IgD-negative memory B cell (primary cell): ENCODE data around the gene GNL2. TPM values are rescaled to one million over a fixed set of nuclear protein-coding genes. Genes with fewer than 3 reads are reported as not detected.
A peak's percentile ranks its signal among the peaks of the same experiment; 100 is the strongest.

Source experiments
- H3K27ac Mint-ChIP-seq, 3 donors: one replicate each; pipeline ENCODE4 v1.8.0; 2020 to 2022; ENCODE audit warnings: mild to moderate bottlenecking in 3 of 3, mixed read lengths in 3 of 3, moderate library complexity in 1 of 3
- H3K27me3 Mint-ChIP-seq: one replicate; pipeline ENCODE4 v1.8.0; 2021; ENCODE audit warnings: mixed read lengths
- H3K36me3 Mint-ChIP-seq: one replicate; pipeline ENCODE4 v1.8.0; 2020; ENCODE audit warnings: mild to moderate bottlenecking, mixed read lengths
- H3K4me1 Mint-ChIP-seq, 3 donors: one replicate each; pipeline ENCODE4 v1.8.0; 2020 to 2022; ENCODE audit warnings: mixed read lengths in 3 of 3, mild to moderate bottlenecking in 1 of 3
- H3K4me3 Mint-ChIP-seq, 4 donors: one replicate each; pipeline ENCODE4 v1.8.0; 2020 to 2022; ENCODE audit warnings: mild to moderate bottlenecking in 4 of 4, mixed read lengths in 4 of 4, moderate library complexity in 3 of 4
- H3K9me3 Mint-ChIP-seq, 3 donors: one replicate each; pipeline ENCODE4 v1.8.0; 2020 to 2021; ENCODE audit warnings: mixed read lengths in 3 of 3, mild to moderate bottlenecking in 1 of 3
- polyA plus RNA-seq: library from polyadenylated mRNA; unstranded; fragments of 300-500 nt; fragmentation: Illumina TruSeq; gene quantifications from one replicate; pipeline ENCODE4 v1.2.3, GENCODE V29; 2021

Gene GNL2
- 64.4 TPM for polyA plus RNA-seq

DNA sequence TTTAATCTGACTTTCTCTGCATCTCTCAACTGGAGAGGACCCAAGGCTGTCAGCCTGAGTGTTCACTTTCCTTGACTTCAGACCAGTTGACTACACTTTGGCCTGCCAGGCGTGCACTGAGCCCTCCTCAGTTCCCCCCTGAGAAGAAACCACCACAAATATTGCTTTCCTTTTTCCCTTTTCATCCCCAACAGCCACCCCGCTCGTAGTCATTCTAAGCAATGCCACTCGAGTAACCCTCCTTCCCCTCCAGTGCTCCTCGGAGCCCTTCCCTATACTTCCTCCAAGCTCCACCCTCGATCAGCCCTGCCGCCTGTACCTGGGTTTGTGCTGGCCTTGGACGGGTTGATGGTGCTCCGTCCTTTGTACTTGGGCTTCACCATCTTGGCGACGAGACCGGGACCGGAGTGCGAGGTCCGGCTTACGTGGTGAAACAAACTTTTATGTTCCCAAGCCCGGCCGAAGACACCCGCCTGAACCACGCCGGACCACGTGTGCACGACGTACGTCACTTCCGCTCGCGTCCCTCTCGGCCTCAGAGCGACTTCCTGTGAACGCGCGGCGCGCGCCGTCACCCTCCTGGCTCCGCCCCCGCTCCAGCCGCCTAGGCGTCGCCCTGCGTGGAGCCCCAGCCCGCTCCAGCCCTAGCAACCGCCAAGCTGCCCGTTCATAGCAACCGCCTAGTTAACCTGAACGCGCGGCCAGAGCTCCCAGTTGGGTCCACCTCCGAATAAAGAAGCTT, at the start of gene GNL2:
Gene GNL2 (minus strand): TSS at position 498 of the 742 bp plus-strand sequence. CDS start 115 bp downstream, at position 383.
- Mint-ChIP-seq H3K27me3 (no peaks in the 10 kb centered on the region), H3K9me3 (no peaks in the 10 kb centered on the region), H3K27ac (peak within 1 kb of the TSS; percentile 93 to 99 (median 99)), H3K36me3 (peaks cover 2% of the 10 kb centered on the region), H3K4me3 (peak within 1 kb of the TSS; percentile 95 to 100 (median 100)), H3K4me1 (peaks cover 14 to 22% (median 22%) of the 10 kb centered on the region in 3 donors)

DNA sequence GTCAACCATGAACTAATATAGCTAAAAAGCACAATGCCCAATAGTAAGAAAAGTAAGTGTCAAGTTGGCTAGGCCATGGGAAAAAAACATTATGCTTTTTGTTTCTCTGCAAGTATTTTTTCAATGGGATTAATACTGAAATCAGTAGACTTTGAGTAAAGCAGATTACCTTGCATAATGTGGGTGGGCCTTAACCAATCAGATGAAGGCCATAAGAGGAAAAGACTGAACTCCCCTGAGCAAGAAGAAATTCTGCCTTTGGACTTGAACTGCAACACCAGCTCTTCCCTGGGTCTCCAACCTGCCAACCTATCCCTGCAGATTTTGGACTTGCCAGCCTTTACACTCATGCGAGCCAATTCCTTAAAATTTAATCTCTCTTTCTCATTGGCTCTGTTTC, 45.3 kb upstream of the GNL2 start:
- Mint-ChIP-seq H3K36me3 (no peaks in the 10 kb centered on the region), H3K9me3 (no peaks in the 10 kb centered on the region), H3K4me3 (no peak overlapping the region), H3K4me1 (peaks cover 0 to 3% (median 0%) of the 10 kb centered on the region in 3 donors), H3K27me3 (peaks cover 30% of the 10 kb centered on the region), H3K27ac (no peak overlapping the region)

DNA sequence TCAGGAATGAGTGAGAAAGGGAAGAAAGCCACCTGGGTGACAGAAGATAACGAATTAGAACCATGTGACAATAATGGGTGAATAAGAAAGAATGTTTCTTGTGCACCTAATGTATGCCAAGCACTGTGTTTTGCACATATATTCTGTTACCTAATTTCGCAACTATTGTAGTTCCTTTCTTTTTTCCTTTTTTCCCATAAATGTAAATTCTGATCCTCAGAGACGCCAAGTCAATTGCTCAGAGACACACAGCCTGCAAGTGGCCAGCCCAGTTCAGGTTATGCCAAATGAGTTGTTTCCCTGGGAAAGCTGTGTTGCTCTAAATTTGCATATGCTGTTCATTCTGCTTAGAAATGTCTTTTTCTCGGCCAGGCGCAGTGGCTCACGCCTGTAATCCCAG, 40.7 kb upstream of the GNL2 start:
- Mint-ChIP-seq H3K27ac (no peak overlapping the region), H3K9me3 (no peaks in the 10 kb centered on the region), H3K27me3 (peaks cover 57% of the 10 kb centered on the region), H3K4me1 (peaks cover 0 to 10% (median 6%) of the 10 kb centered on the region in 3 donors), H3K4me3 (no peak overlapping the region), H3K36me3 (no peaks in the 10 kb centered on the region)

DNA sequence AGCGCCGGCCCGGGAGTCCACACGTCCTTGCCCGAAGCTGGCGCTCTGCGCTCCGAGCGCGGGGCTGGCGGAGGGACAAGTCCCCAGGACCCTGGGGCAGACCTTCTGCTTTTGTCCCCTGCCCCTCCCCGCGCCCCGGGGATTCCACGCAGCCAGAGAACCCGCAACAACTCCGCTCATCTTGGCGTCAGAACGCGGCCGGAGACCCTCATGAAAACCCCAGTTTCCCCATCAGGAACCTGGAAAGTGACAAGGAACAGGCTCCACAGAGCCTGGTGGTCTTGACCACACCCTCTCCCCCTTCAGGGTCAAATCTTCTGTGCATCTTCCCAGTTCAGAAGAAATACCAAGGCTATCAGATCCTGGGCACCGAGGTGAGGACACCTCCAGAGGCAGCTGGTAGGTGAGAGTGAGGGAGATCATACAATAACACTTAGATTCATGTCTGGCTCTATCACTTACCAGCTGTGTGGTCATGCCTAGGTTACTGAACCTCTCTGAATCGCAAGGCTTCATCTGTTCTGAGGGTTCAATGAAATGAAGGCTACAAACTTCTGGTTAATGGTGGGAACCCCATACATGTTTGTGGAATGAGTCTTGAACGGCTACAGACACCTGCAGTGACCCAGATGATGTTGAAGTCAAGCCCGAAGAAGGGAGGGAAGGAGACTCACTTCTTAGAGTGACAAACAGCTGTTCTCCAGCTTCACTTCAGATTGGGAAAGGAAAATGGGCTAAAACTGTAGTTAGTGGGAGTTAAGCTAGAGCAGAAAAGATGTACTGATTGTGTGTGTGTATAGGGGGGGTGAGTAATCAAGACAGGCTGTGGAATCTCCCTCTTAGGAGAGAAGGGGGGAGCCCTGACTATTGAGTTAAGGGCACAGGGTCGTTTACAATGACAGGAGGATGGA, 39.5 kb upstream of the GNL2 start:
- H3K27ac Mint-ChIP-seq: peak overlapping the region in 1 of 3 donors; percentile 26
- peaks cover 0 to 10% (median 7%) of the 10 kb centered on the region in 3 donors for H3K4me1 Mint-ChIP-seq
- peak overlapping the region in 2 of 4 donors; percentile 76 to 86 for H3K4me3 Mint-ChIP-seq
- H3K27me3 Mint-ChIP-seq: peaks cover 66% of the 10 kb centered on the region
- H3K9me3 Mint-ChIP-seq: no peaks in the 10 kb centered on the region
- H3K36me3 Mint-ChIP-seq: no peaks in the 10 kb centered on the region

- Mint-ChIP-seq H3K27me3 (peaks cover 72% of the 10 kb centered on the region), H3K9me3 (no peaks in the 10 kb centered on the region), H3K36me3 (no peaks in the 10 kb centered on the region), H3K4me3 (peak within 1 kb of the TSS in 3 of 4 donors; percentile 30 to 86 (median 76)), H3K27ac (peak within 1 kb of the TSS in 1 of 3 donors; percentile 26), H3K4me1 (peaks cover 0 to 10% (median 7%) of the 10 kb centered on the region in 3 donors)
Observed at GRCh38 chr1:37634244-37634991, 38.7 kb upstream of the GNL2 start, which contains the start of gene RSPO1. Gene RSPO1, minus strand, starts transcription at chr1:37634892. Its CDS starts 5,231 bp downstream, at chr1:37629661.

DNA sequence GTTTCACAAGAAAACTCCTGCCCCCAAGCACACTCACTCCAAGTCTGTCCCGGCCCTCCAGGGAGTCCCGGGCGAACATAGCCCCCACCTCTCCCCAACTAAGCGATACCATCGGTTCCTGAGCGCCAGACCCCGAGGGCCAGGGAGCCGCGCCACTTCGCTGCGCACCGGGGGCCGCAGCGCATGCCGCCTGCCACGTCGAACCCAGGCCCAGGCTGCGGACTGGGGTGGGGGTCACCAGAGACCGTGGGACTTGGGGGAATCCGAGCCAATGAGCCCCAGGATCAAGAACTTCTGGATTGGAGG, 38.2 kb upstream of the GNL2 start:
- no peaks in the 10 kb centered on the region for H3K36me3 Mint-ChIP-seq
- H3K4me1 Mint-ChIP-seq: peaks cover 0 to 8% (median 7%) of the 10 kb centered on the region in 3 donors
- H3K27ac Mint-ChIP-seq: no peak overlapping the region
- no peaks in the 10 kb centered on the region for H3K9me3 Mint-ChIP-seq
- peaks cover 71% of the 10 kb centered on the region for H3K27me3 Mint-ChIP-seq
- H3K4me3 Mint-ChIP-seq: peak overlapping the region in 1 of 4 donors; percentile 66

- H3K4me1 Mint-ChIP-seq: peaks cover 0 to 7% (median 7%) of the 10 kb centered on the region in 3 donors
- H3K4me3 Mint-ChIP-seq: peak overlapping the region in 2 of 4 donors; percentile 51 to 66
- H3K27ac Mint-ChIP-seq: no peak overlapping the region
- H3K36me3 Mint-ChIP-seq: no peaks in the 10 kb centered on the region
- H3K27me3 Mint-ChIP-seq: peaks cover 68% of the 10 kb centered on the region
- no peaks in the 10 kb centered on the region for H3K9me3 Mint-ChIP-seq
Observed at GRCh38 chr1:37633040-37633937, 37.6 kb upstream of the GNL2 start.

DNA sequence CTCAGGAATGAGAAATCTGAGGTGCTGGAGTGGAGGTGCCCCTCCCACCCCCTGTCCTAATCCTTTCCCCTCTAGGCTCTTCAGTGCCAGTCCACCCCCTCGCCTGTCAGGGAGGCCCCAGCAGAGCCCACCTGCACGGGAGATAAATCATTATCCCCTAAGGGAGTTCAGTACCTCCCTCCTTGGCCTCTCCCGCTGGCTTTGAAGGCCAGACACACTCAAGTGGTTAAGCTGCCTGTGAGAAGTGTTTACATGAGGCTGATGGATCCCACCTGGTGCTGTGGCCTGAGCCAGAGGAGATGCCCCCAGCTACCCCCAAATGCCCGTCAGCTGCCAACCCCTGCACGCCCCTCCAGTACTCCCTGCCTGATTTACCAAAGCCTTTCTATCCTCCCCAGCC, 35.3 kb upstream of the GNL2 start:
- peaks cover 0 to 7% (median 7%) of the 10 kb centered on the region in 3 donors for H3K4me1 Mint-ChIP-seq
- H3K27me3 Mint-ChIP-seq: peaks cover 56% of the 10 kb centered on the region
- H3K27ac Mint-ChIP-seq: peak overlapping the region in 1 of 3 donors; percentile 39
- H3K4me3 Mint-ChIP-seq: no peak overlapping the region
- H3K36me3 Mint-ChIP-seq: peaks cover 2% of the 10 kb centered on the region
- no peaks in the 10 kb centered on the region for H3K9me3 Mint-ChIP-seq

GRCh38 chr1:37630426-37631028, 34.8 kb upstream of the GNL2 start:
- Mint-ChIP-seq H3K36me3 (peaks cover 2% of the 10 kb centered on the region), H3K9me3 (no peaks in the 10 kb centered on the region), H3K27me3 (peaks cover 54% of the 10 kb centered on the region), H3K4me1 (peaks cover 0 to 7% (median 7%) of the 10 kb centered on the region in 3 donors), H3K4me3 (no peak overlapping the region), H3K27ac (no peak overlapping the region)

DNA sequence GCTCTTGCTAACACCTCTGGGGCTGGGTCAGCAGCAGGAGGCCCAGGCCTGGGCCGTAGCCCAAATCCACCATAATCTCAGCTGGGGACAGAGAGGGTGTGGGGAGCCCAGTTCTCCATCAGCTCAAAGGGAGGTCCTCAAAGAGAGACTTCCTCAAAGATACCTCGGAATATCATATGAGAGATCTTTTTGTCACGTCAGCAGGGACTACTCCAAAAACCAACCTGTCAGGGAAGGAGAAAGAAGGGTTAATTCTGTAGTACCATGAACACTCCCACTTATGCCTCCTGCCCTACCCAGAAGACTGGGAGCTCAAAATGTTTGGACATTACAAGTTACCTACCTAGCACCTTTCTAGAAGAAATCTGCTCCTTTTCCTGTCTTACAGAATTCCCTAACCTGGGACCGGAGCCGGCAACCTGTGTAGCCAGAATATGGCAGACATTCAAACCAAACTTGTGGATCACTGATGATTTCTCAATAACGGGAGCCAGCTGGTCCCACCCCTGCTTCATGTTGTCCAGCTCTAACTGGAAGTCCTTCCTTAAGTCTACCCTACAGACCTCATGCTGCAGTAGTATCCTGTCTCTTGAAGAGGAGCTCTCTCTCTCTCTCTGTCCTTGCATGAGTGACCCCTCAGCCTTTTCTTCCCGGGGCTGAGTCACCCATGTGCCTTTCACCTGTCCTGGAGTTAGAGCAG, 34.1 kb upstream of the GNL2 start:
- no peak overlapping the region for H3K4me3 Mint-ChIP-seq
- peaks cover 0 to 4% (median 3%) of the 10 kb centered on the region in 3 donors for H3K4me1 Mint-ChIP-seq
- H3K27ac Mint-ChIP-seq: no peak overlapping the region
- H3K27me3 Mint-ChIP-seq: peaks cover 47% of the 10 kb centered on the region
- H3K9me3 Mint-ChIP-seq: no peaks in the 10 kb centered on the region
- H3K36me3 Mint-ChIP-seq: peaks cover 2% of the 10 kb centered on the region

DNA sequence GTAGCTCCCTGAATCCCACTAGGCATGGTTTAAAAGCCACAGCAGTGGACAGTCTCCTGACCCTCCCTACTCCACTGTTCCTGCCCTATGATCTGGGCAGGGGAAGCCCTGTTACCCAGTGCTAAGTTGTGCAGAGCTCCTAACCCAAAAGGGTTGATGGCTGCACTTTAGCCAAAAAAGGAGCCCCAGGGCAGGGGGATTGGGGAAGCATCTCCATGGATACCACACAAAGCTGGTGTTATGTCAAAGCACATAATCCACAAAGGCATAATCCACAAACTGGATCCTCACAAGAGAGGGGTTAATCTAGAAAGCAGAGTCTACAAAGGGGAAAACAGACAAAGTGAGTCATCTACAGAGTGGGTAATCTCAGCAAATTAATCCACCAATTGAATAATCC, 33.3 kb upstream of the GNL2 start:
- H3K27ac Mint-ChIP-seq: no peak overlapping the region
- no peak overlapping the region for H3K4me3 Mint-ChIP-seq
- H3K36me3 Mint-ChIP-seq: peaks cover 2% of the 10 kb centered on the region
- no peaks in the 10 kb centered on the region for H3K9me3 Mint-ChIP-seq
- peaks cover 0 to 2% (median 1%) of the 10 kb centered on the region in 3 donors for H3K4me1 Mint-ChIP-seq
- H3K27me3 Mint-ChIP-seq: peaks cover 43% of the 10 kb centered on the region

DNA sequence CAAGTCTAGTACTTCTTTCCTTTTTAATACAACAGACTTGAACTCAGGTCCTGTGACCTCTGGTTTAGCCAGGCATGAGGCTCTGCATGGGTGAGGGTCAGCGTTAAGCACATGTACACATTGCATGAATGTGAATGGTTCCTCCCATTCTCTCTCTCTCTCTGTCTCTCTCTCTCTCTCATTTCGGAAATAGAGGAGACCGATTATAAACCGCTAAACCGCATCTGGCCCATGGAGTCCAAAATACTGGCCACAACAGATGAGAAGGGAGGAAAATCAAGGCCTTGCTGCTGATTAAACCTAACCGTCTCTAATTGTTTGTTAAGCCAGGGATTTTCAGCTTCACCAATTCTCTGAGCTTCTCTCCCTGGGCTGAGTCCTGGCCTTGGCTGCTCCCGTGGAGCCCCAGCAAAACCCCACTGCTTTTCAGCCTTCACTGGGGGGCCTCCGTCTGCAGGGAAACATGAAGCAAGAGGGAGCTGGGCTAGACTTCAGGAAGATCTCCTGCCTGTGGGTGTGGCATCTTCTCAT, 32.4 kb upstream of the GNL2 start:
- Mint-ChIP-seq H3K36me3 (peaks cover 2% of the 10 kb centered on the region), H3K9me3 (no peaks in the 10 kb centered on the region), H3K4me1 (peaks cover 0 to 2% (median 1%) of the 10 kb centered on the region in 3 donors), H3K27me3 (peaks cover 35% of the 10 kb centered on the region), H3K4me3 (no peak overlapping the region), H3K27ac (no peak overlapping the region)

DNA sequence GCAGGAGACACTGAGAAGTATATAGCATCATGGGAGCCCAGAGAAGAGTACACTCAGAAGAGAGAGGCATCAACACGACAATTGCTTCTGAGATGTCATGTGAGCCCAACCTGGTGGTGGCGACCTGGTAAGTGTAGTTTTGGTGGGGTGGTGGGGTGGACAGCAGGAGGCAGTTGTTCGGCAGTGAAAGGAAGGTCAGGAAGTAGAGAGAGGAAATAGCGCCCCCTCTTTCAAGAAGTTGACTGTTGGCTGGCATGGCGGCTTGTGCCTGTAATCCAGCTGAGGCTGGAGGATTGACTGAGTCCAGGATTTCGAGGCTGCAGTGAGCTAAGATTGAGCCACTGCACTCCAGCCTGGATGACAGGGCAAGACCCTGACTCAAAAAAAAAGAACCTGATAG, 26.4 kb upstream of the GNL2 start:
- Mint-ChIP-seq H3K4me3 (no peak overlapping the region), H3K36me3 (peaks cover under 1% of the 10 kb centered on the region), H3K9me3 (no peaks in the 10 kb centered on the region), H3K4me1 (no peaks in the 10 kb centered on the region), H3K27me3 (peaks cover 17% of the 10 kb centered on the region), H3K27ac (no peak overlapping the region)
